Measurements from ENCODE around the gene PLXNA4. TPM values are rescaled to one million over a fixed set of nuclear protein-coding genes. Genes with fewer than 3 reads are reported as not detected.
"Not testable (repeated sequence)": the region's sequence is repeated elsewhere in the genome, so short reads cannot be mapped to it uniquely, and the experiment has no call there.

PLXNA4 gene
- total RNA-seq, 1 experiment from 2014 or later: 0.10 TPM

- no TSS peak for BruUV-seq (replicated peaks)
- intact Hi-C loops (cut with micrococcal nuclease; ENCODE audit: unreplicated experiment) (no loop called here), in situ Hi-C loops (cut with HindIII; ENCODE audit: low pct_unique_long_range_greater_than_20kb, low sequenced_read_pairs) (no loop called here)
Measured at GRCh38 chr7:132168239-132168638, 408.0 kb downstream of the PLXNA4 start.

GRCh38 chr7:132165695-132166094 is 410.6 kb downstream of the PLXNA4 start:
- H3K36me3 ChIP-seq (ENCODE audit: control insufficient read depth, insufficient read depth, low read length); H3K4me1 ChIP-seq (ENCODE audit: control insufficient read depth, insufficient read depth, low read length); DNase-seq (ENCODE audit: low read depth, low spot score); H3K27ac ChIP-seq (ENCODE audit: low read length); H3K27me3 ChIP-seq (ENCODE audit: control insufficient read depth, insufficient read depth, low read length); H3K4me3 ChIP-seq (ENCODE audit: low read depth in 2 of 2, low read length in 2 of 2); ATAC-seq; in situ Hi-C loops (cut with HindIII; ENCODE audit: low pct_unique_long_range_greater_than_20kb, low sequenced_read_pairs); H3K9me3 ChIP-seq (ENCODE audit: control insufficient read depth, insufficient read depth, low read depth, low read length); intact Hi-C loops (cut with micrococcal nuclease; ENCODE audit: unreplicated experiment); POLR2A ChIA-PET; BruUV-seq (replicated peaks): not testable (repeated sequence)
- CTCF ChIA-PET: interaction anchor here (0.7 kb wide), 1 partner anchor 71 kb away, joined by 4 read pairs; no protein-coding TSS in a partner anchor

More at GRCh38 chr7:132168239-132168638, 408.0 kb downstream of the PLXNA4 start:
- DNase-seq (ENCODE audit: low read depth, low spot score) (no peak), ATAC-seq (no peak)
- Histone ChIP-seq H3K27ac (ENCODE audit: low read length) (no peak overlapping the region), H3K36me3 (ENCODE audit: control insufficient read depth, insufficient read depth, low read length) (no peaks in the 10 kb centered on the region), H3K4me1 (ENCODE audit: control insufficient read depth, insufficient read depth, low read length) (no peaks in the 10 kb centered on the region), H3K27me3 (ENCODE audit: control insufficient read depth, insufficient read depth, low read length) (no peaks in the 10 kb centered on the region; the same call in 1 of the 2 replicates), H3K4me3 (ENCODE audit: low read depth in 2 of 2, low read length in 2 of 2) (no peak overlapping the region), H3K9me3 (ENCODE audit: control insufficient read depth, insufficient read depth, low read depth, low read length) (no peaks in the 10 kb centered on the region)
- TF ChIP-seq SIN3A (IDR thresholded peaks at IDR 0.05; ENCODE audit: borderline replicate concordance, insufficient read depth, low read depth, low read length) (no peak), CTCF (IDR thresholded peaks at IDR 0.05) (no peak), TCF7L2 (IDR thresholded peaks at IDR 0.05; ENCODE audit: low read depth, low read length) (no peak), POLR2AphosphoS5 (IDR thresholded peaks at IDR 0.05; ENCODE audit: low read depth, low read length) (no peak), REST (IDR thresholded peaks at IDR 0.05; ENCODE audit: insufficient read depth in 1 of 2, low read depth in 2 of 2, low read length in 1 of 2) (no peak)
- ChIA-PET POLR2A (no interaction called here), CTCF (no interaction called here)

- ATAC-seq (no peak), DNase-seq (ENCODE audit: low read depth, low spot score) (no peak)
- Histone ChIP-seq H3K4me3 (ENCODE audit: low read depth in 2 of 2, low read length in 2 of 2) (no peak overlapping the region), H3K27me3 (ENCODE audit: control insufficient read depth, insufficient read depth, low read length) (no peaks in the 10 kb centered on the region; the same call in 1 of the 2 replicates), H3K27ac (ENCODE audit: low read length) (no peak overlapping the region), H3K36me3 (ENCODE audit: control insufficient read depth, insufficient read depth, low read length) (no peaks in the 10 kb centered on the region), H3K9me3 (ENCODE audit: control insufficient read depth, insufficient read depth, low read depth, low read length) (no peaks in the 10 kb centered on the region), H3K4me1 (ENCODE audit: control insufficient read depth, insufficient read depth, low read length) (no peaks in the 10 kb centered on the region)
- BruUV-seq (replicated peaks): no TSS peak
- intact Hi-C loops (cut with micrococcal nuclease; ENCODE audit: unreplicated experiment): no loop called here
- ChIA-PET CTCF (no interaction called here), POLR2A (no interaction called here)
- no peak for TF ChIP-seq TCF7L2 (IDR thresholded peaks at IDR 0.05; ENCODE audit: low read depth, low read length)
- TF ChIP-seq CTCF (IDR thresholded peaks at IDR 0.05): no peak
- TF ChIP-seq REST (IDR thresholded peaks at IDR 0.05; ENCODE audit: insufficient read depth in 1 of 2, low read depth in 2 of 2, low read length in 1 of 2): no peak
- no peak for TF ChIP-seq POLR2AphosphoS5 (IDR thresholded peaks at IDR 0.05; ENCODE audit: low read depth, low read length)
- TF ChIP-seq SIN3A (IDR thresholded peaks at IDR 0.05; ENCODE audit: borderline replicate concordance, insufficient read depth, low read depth, low read length): no peak
- in situ Hi-C loops (cut with HindIII; ENCODE audit: low pct_unique_long_range_greater_than_20kb, low sequenced_read_pairs): no loop called here
Measured at GRCh38 chr7:132164558-132165125, 411.6 kb downstream of the PLXNA4 start.

All from Panc1 (cell line).